HT1080 (cell line): ENCODE measurements around the gene LEMD1. TPM values are rescaled to one million over a fixed set of nuclear protein-coding genes. Genes with fewer than 3 reads are reported as not detected.
"Not testable (repeated sequence)": the region's sequence is repeated elsewhere in the genome, so short reads cannot be mapped to it uniquely, and the experiment has no call there.

Experiments
- DNase-seq: peaks from one replicate; pipeline ENCODE4 v3.0.0-alpha.2; 2015; ENCODE audit warnings: low read depth
- total RNA-seq: library from RNA; depleted of rRNA; stranded (reverse); fragments of >200 nt; shearing (Covaris generic); gene quantifications from 2 replicates; pipeline ENCODE4 v1.2.3, GENCODE V29; 2014

LEMD1 gene
- total RNA-seq, 1 experiment from 2014 or later = not detected

- DNase-seq = no peak
These were observed 39.3 kb downstream of the LEMD1 start for GRCh38 chr1:205382561-205382960.

- no peak for DNase-seq
These were observed 40.6 kb downstream of the LEMD1 start for GRCh38 chr1:205381305-205381704.

- DNase-seq = no peak
These were observed 41.0 kb downstream of the LEMD1 start for GRCh38 chr1:205380882-205381281.

GRCh38 chr1:205379056-205379455 is 42.8 kb downstream of the LEMD1 start:
- no peak for DNase-seq

- no peak for DNase-seq
These were observed 44.5 kb downstream of the LEMD1 start for GRCh38 chr1:205377355-205377754.

- peak; percentile 60 for DNase-seq
These were observed 45.1 kb downstream of the LEMD1 start for GRCh38 chr1:205376739-205377138.

GRCh38 chr1:205375835-205376545 is 45.9 kb downstream of the LEMD1 start:
- DNase-seq = peak; percentile 49

- peak; percentile 81 for DNase-seq
These were observed 47.4 kb downstream of the LEMD1 start for GRCh38 chr1:205374210-205375078.

GRCh38 chr1:205373798-205374175 is 48.1 kb downstream of the LEMD1 start:
- DNase-seq = no peak

- no peak for DNase-seq
These were observed 48.6 kb downstream of the LEMD1 start for GRCh38 chr1:205373022-205373797.

GRCh38 chr1:205371871-205372660 is 49.8 kb downstream of the LEMD1 start:
- DNase-seq = no peak

- DNase-seq = no peak
These were observed 51.1 kb downstream of the LEMD1 start for GRCh38 chr1:205370780-205371179.

GRCh38 chr1:205369701-205370123 is 52.1 kb downstream of the LEMD1 start:
- no peak for DNase-seq

GRCh38 chr1:205368478-205368877 is 53.4 kb downstream of the LEMD1 start:
- no peak for DNase-seq

- peak; percentile 26 for DNase-seq
These were observed 55.9 kb downstream of the LEMD1 start for GRCh38 chr1:205365945-205366463.

- DNase-seq = not testable (repeated sequence)
These were observed 56.8 kb downstream of the LEMD1 start for GRCh38 chr1:205365086-205365485.

GRCh38 chr1:205360891-205361290 is 61.0 kb downstream of the LEMD1 start:
- no peak for DNase-seq

GRCh38 chr1:205359771-205360565 is 61.9 kb downstream of the LEMD1 start:
- DNase-seq = no peak

- DNase-seq = no peak
These were observed 63.3 kb downstream of the LEMD1 start for GRCh38 chr1:205358579-205358978.

GRCh38 chr1:205357567-205357966 is 64.3 kb downstream of the LEMD1 start:
- DNase-seq = no peak
